K562 (cell line): ENCODE data around the gene IQCE. TPM values are rescaled to one million over a fixed set of nuclear protein-coding genes. Genes with fewer than 3 reads are reported as not detected.

Experiments
- ATAC-seq: fragments of 200-7000 bp; cut with Tn5 transposase; 3 replicates; pipeline ENCODE4 v1.9.1; 2020; ENCODE audit warnings: moderate library complexity
- Bru-seq: library from RNA; stranded (reverse); fragments of 400-500 nt; gene quantifications from one replicate; lab custom pipeline; 2021; lab: Mats Ljungman, UMichigan
- BruChase-seq, 2 experiments: library from RNA; stranded (reverse); fragments of 400-500 nt; gene quantifications; one replicate each; lab custom pipeline; 2021; lab: Mats Ljungman, UMichigan
- BruUV-seq: library from RNA; stranded (reverse); fragments of 400-500 nt; replicated peaks from 2 replicates; lab custom pipeline; 2021; lab: Mats Ljungman, UMichigan
- CTCF ChIA-PET: fragments of 300-600 bp; formaldehyde crosslinking; extraction: SDS; loops from one replicate; lab custom pipeline; 2021; ENCODE audit warnings: low intra/inter-chr PET ratio; lab: Yijun Ruan, JAX
- POLR2A ChIA-PET: fragments of 300-600, 350-650 bp; sonication (Branson Sonifier 250); formaldehyde crosslinking; extraction: SDS; loops from one replicate; lab custom pipeline; 2021; ENCODE audit warnings: antibody characterized with exemption, inconsistent platforms; lab: Yijun Ruan, JAX
- DNase-seq, 4 experiments: peaks; one replicate each; pipeline versions ENCODE4 v3.0.0 to v3.0.0-alpha.2; 2011 to 2018; ENCODE audit warnings: low spot score in 3 of 4, mixed read lengths in 3 of 4; ENCODE audit errors: extremely low read depth in 1 of 4
- FAIRE-seq: peaks from 2 replicates; lab custom pipeline; 2011; peaks lifted over from hg19 to GRCh38; lab: Jason Lieb, UNC
- H2AFZ ChIP-seq: 2 replicates; pipeline ENCODE4 v1.6.0; 2011; ENCODE audit warnings: low read depth, low read length, control low read depth, inconsistent platforms
- H3K27ac ChIP-seq: fragments of 200-600 bp; 3 replicates; pipeline ENCODE4 v1.8.0; 2011; ENCODE audit warnings: low read depth, mild to moderate bottlenecking, control low read depth, inconsistent platforms, low read length, moderate library complexity, mixed read lengths; ENCODE audit errors: extremely low read depth
- H3K27me3 ChIP-seq, 2 experiments: fragments of 300-600 bp in 1 of 2; 2 replicates in 1 of 2; 3 replicates in 1 of 2; pipeline versions ENCODE4 v1.6.0 to v1.8.0; 2011; ENCODE audit warnings: inconsistent platforms in 2 of 2, low read length in 2 of 2, mild to moderate bottlenecking in 1 of 2, mixed read lengths in 1 of 2, moderate library complexity in 1 of 2; ENCODE audit not compliant: control insufficient read depth in 2 of 2, insufficient read depth in 2 of 2
- H3K36me3 ChIP-seq: fragments of 300-600 bp; 3 replicates; pipeline ENCODE4 v1.8.0; 2011; ENCODE audit warnings: mild to moderate bottlenecking, low read length, inconsistent platforms; ENCODE audit not compliant: control insufficient read depth, insufficient read depth
- H3K4me1 ChIP-seq, 2 experiments: fragments of 200-600 bp in 1 of 2; replicated peaks in 1 of 2; 2 replicates in 1 of 2; 3 replicates in 1 of 2; pipeline versions ENCODE4 v1.5.1 to v1.8.0; 2011; ENCODE audit warnings: inconsistent platforms in 2 of 2, low read length in 2 of 2, mild to moderate bottlenecking in 1 of 2, mixed read lengths in 1 of 2, moderate library complexity in 1 of 2; ENCODE audit not compliant: control insufficient read depth in 2 of 2, insufficient read depth in 2 of 2
- H3K4me2 ChIP-seq: 2 replicates; pipeline ENCODE4 v1.6.1; 2011; ENCODE audit warnings: low read length, control low read depth, inconsistent platforms, mixed read lengths; ENCODE audit not compliant: insufficient read depth
- H3K4me3 ChIP-seq: fragments of 200-600 bp; sonication (generic), shearing (Covaris generic); 2 replicates; pipeline ENCODE4 v1.5.1; 2016; ENCODE audit warnings: control low read depth, inconsistent platforms
- H3K79me2 ChIP-seq: fragments of 200-600 bp; 3 replicates; pipeline ENCODE4 v1.8.0; 2011; ENCODE audit warnings: low read length, inconsistent platforms; ENCODE audit not compliant: control insufficient read depth, insufficient read depth
- H3K9ac ChIP-seq, 2 experiments: 2 replicates each; pipeline versions ENCODE4 v1.6.0 to v1.6.1; 2011; ENCODE audit warnings: low read depth in 2 of 2, low read length in 2 of 2, control low read depth in 1 of 2, inconsistent platforms in 1 of 2, mild to moderate bottlenecking in 1 of 2, mixed read lengths in 1 of 2; ENCODE audit not compliant: insufficient read depth in 1 of 2
- H3K9me1 ChIP-seq: one replicate; pipeline ENCODE4 v1.6.0; 2011; ENCODE audit warnings: inconsistent platforms, mild to moderate bottlenecking, low read length, moderate library complexity; ENCODE audit not compliant: control insufficient read depth, insufficient read depth
- H3K9me3 ChIP-seq: replicated peaks from 2 replicates; pipeline ENCODE4 v1.5.1; 2011; ENCODE audit warnings: low read depth, low read length, inconsistent platforms; ENCODE audit not compliant: control insufficient read depth, insufficient read depth
- H4K20me1 ChIP-seq: replicated peaks from 2 replicates; pipeline ENCODE4 v1.6.1; 2011; ENCODE audit warnings: low read length, inconsistent platforms, mixed read lengths; ENCODE audit not compliant: control insufficient read depth, insufficient read depth
- BCOR ChIP-seq: fragments of 450-650 bp; IDR thresholded peaks from 2 replicates; pipeline ENCODE4 v1.6.1; 2016
- EGR1 ChIP-seq: fragments of 450-650 bp; conservative IDR thresholded peaks from 2 replicates; pipeline ENCODE4 v1.6.1; 2017; ENCODE audit warnings: mild to moderate bottlenecking
- ELF2 ChIP-seq: fragments of 250-450 bp; sonication (Bioruptor Pico); IDR thresholded peaks from 2 replicates; pipeline ENCODE4 v1.5.0; 2021; ENCODE audit warnings: mild to moderate bottlenecking
- KLF6 ChIP-seq: fragments of 250-450 bp; sonication (Bioruptor Pico); IDR thresholded peaks from 2 replicates; pipeline ENCODE4 v1.4.0; 2020; ENCODE audit warnings: mild to moderate bottlenecking, moderate library complexity, borderline replicate concordance
- MAFF ChIP-seq: IDR thresholded peaks from 2 replicates; pipeline ENCODE4 v1.6.1; 2012; ENCODE audit warnings: low read length, improper control_type of control experiment
- NBN ChIP-seq: fragments of 450-650 bp; IDR thresholded peaks from 2 replicates; pipeline ENCODE4 v1.6.1; 2016; ENCODE audit warnings: low read depth, mild to moderate bottlenecking
- NR2C2 ChIP-seq, 2 experiments: fragments of 200-800 bp in 1 of 2; sonication (Bioruptor generic) in 1 of 2; sonication (generic) in 1 of 2; formaldehyde crosslinking in 1 of 2; IDR thresholded peaks; 2 replicates each; pipeline versions ENCODE4 v1.6.1 to v1.8.0; 2016 to 2022; ENCODE audit warnings: mild to moderate bottlenecking in 1 of 2, missing compliant biosample characterization in 1 of 2, missing genetic modification characterization in 1 of 2, missing genetic modification reagents in 1 of 2
- NRF1 ChIP-seq, 2 experiments: fragments of 450-650 bp; IDR thresholded peaks in 1 of 2; conservative IDR thresholded peaks in 1 of 2; 2 replicates each; pipeline ENCODE4 v1.6.1; 2014; ENCODE audit warnings: mild to moderate bottlenecking in 2 of 2
- POLR2AphosphoS2 ChIP-seq: IDR thresholded peaks from 2 replicates; pipeline ENCODE4 v1.6.1; 2012; ENCODE audit warnings: low read length, improper control_type of control experiment
- RBM25 ChIP-seq: fragments of 200-400 bp; formaldehyde crosslinking; IDR thresholded peaks from 2 replicates; pipeline ENCODE4 v1.6.1; 2018; ENCODE audit warnings: low read length, low read depth, moderate library complexity; ENCODE audit not compliant: severe bottlenecking
- ZBTB7A ChIP-seq: IDR thresholded peaks from 2 replicates; pipeline ENCODE4 v1.6.1; 2011; ENCODE audit warnings: low read depth, mild to moderate bottlenecking, low read length, moderate library complexity, borderline replicate concordance; ENCODE audit not compliant: control insufficient read depth
- ZFX ChIP-seq: sonication (generic); formaldehyde crosslinking; IDR thresholded peaks from 2 replicates; pipeline ENCODE4 v1.8.0; 2022; ENCODE audit warnings: mild to moderate bottlenecking, missing genetic modification reagents, moderate library complexity
- WGBS: fragments of 100-300 bp; shearing (Covaris generic); methylation state at CpG from one replicate; pipeline ENCODE4 v1.1.6; 2016; ENCODE audit warnings: low coverage, mixed read lengths; ENCODE audit not compliant: insufficient coverage; ENCODE audit errors: missing lambda C conversion rate; 5-methylcytosine and 5-hydroxymethylcytosine counted together
- in situ Hi-C: fragments of 300-500 bp; cut with MboI; formaldehyde crosslinking; loops from 4 replicates; pipeline ENCODE4 v1.15.0; 2018; ENCODE audit warnings: inconsistent platforms, mixed read lengths
- intact Hi-C: fragments of 100-400 bp; cut with micrococcal nuclease; formaldehyde crosslinking; loops from 2 replicates; pipeline ENCODE4 v1.14.2; 2022
- long read RNA-seq, 3 experiments: library from polyadenylated mRNA in 2 of 3; library from RNA in 1 of 3; unstranded in 2 of 3; stranded (forward) in 1 of 3; transcript quantifications; one replicate each; pipeline ENCODE4 v2.0.0, GENCODE V29; 2019 to 2022
- polyA minus RNA-seq, 3 experiments: library from RNA; depleted of rRNA, polyadenylated mRNA; stranded (reverse); fragments of >200 nt; gene quantifications; 2 replicates each; pipeline ENCODE4 v1.2.3, GENCODE V29; 2011
- polyA plus RNA-seq, 8 experiments: library from polyadenylated mRNA; depleted of rRNA in 4 of 8; stranded (reverse) in 5 of 8; unstranded in 3 of 8; fragments of >200 nt; fragmentation: Nextera tagmentation in 2 of 8; fragmentation: Illumina TruSeq in 1 of 8; extraction: Ambion mirVana in 2 of 8; extraction: Trizol in 1 of 8; gene quantifications; 2 replicates each; pipeline versions ENCODE4 v1.2.1 to v1.2.3, GENCODE V29; 2011 to 2014; ENCODE audit warnings: inconsistent platforms in 1 of 8, missing spikeins in 1 of 8
- total RNA-seq, 7 experiments: library from RNA; depleted of rRNA in 6 of 7; stranded (reverse); fragments of >200 nt in 6 of 7; fragmentation: Illumina TruSeq in 2 of 7; extraction: Trizol in 2 of 7; gene quantifications; 2 replicates each; pipeline versions ENCODE4 v1.2.1 to v1.2.3, GENCODE V29; 2011 to 2021; ENCODE audit warnings: low replicate concordance in 1 of 7
- TF ChIP-seq, protein P1 (sequence below): fragments of 450-650 bp; conservative IDR thresholded peaks from 2 replicates; pipeline ENCODE4 v1.6.1; 2016; ENCODE audit warnings: missing genetic modification characterization, low read depth, mild to moderate bottlenecking, control low read depth, missing compliant biosample characterization

IQCE gene, protein sequence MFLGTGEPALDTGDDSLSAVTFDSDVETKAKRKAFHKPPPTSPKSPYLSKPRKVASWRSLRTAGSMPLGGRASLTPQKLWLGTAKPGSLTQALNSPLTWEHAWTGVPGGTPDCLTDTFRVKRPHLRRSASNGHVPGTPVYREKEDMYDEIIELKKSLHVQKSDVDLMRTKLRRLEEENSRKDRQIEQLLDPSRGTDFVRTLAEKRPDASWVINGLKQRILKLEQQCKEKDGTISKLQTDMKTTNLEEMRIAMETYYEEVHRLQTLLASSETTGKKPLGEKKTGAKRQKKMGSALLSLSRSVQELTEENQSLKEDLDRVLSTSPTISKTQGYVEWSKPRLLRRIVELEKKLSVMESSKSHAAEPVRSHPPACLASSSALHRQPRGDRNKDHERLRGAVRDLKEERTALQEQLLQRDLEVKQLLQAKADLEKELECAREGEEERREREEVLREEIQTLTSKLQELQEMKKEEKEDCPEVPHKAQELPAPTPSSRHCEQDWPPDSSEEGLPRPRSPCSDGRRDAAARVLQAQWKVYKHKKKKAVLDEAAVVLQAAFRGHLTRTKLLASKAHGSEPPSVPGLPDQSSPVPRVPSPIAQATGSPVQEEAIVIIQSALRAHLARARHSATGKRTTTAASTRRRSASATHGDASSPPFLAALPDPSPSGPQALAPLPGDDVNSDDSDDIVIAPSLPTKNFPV
- 26.8 and 52.1 TPM in 2 replicates for total RNA-seq (2011; cell fraction: chromatin; rRNA removed; ENCODE audit: low replicate concordance)
- 20.3 and 21.5 TPM in 2 replicates for total RNA-seq (2011; cell fraction: nucleolus; rRNA removed)
- total RNA-seq (2011; cell fraction: nucleoplasm; rRNA removed), result 22.9 and 30.8 TPM in 2 replicates
- total RNA-seq (2014; rRNA removed) (7.2 and 8.5 TPM in 2 replicates), total RNA-seq (2014; rRNA removed; fragmentation: Illumina TruSeq; extraction: Trizol) (1.7 and 3.5 TPM in 2 replicates), total RNA-seq (2015; rRNA removed; fragmentation: Illumina TruSeq; extraction: Trizol) (3.7 and 4.2 TPM in 2 replicates), total RNA-seq (2021) (7.8 and 8.7 TPM in 2 replicates), polyA plus RNA-seq (2011; rRNA removed) (3.2 and 5.0 TPM in 2 replicates), polyA plus RNA-seq (2014; fragmentation: Illumina TruSeq; extraction: Trizol) (4.4 and 6.5 TPM in 2 replicates), polyA plus RNA-seq (2014; fragmentation: Nextera tagmentation; extraction: Ambion mirVana) (under 1 TPM; 0.18 to 0.28 TPM), polyA plus RNA-seq (2014; rRNA removed) (5.1 and 6.1 TPM in 2 replicates), polyA minus RNA-seq (2011; rRNA and poly(A)+ RNA removed) (3.7 and 4.7 TPM in 2 replicates), Bru-seq, nascent RNA (percentile 52 among the genes with signal in this experiment), BruChase-seq, experiment 1, labeled RNA remaining after a 2-hour chase (percentile 56 among the genes with signal in this experiment), BruChase-seq, experiment 2, labeled RNA remaining after a 6-hour chase (percentile 61 among the genes with signal in this experiment)
- polyA plus RNA-seq (2011; cell fraction: cytosol; rRNA removed), result 2.3 and 3.0 TPM in 2 replicates
- polyA plus RNA-seq (2011; cell fraction: nucleus; rRNA removed), result 12.8 and 18.1 TPM in 2 replicates
- 5.3 and 7.0 TPM in 2 replicates for polyA plus RNA-seq (2012)
- 3.9 and 4.8 TPM in 2 replicates for polyA minus RNA-seq (2011; cell fraction: cytosol; rRNA and poly(A)+ RNA removed)
- 5.5 and 5.9 TPM in 2 replicates for polyA minus RNA-seq (2011; cell fraction: nucleus; rRNA and poly(A)+ RNA removed)
- long read RNA-seq, experiment 1, full-length matches to known transcripts, result 10 of 37 reads
- long read RNA-seq, experiment 1, partial matches to known transcripts, result 17 of 37 reads
- long read RNA-seq, experiment 1, other reads (novel, unspliced or antisense), result 10 of 37 reads
- long read RNA-seq, experiment 2, partial matches to known transcripts, result 1 of 4 reads
- long read RNA-seq, experiment 2, other reads (novel, unspliced or antisense), result 3 of 4 reads
- long read RNA-seq, experiment 3, partial matches to known transcripts, result 0 of 3 reads
- long read RNA-seq, experiment 3, other reads (novel, unspliced or antisense), result 2 of 3 reads

DNA sequence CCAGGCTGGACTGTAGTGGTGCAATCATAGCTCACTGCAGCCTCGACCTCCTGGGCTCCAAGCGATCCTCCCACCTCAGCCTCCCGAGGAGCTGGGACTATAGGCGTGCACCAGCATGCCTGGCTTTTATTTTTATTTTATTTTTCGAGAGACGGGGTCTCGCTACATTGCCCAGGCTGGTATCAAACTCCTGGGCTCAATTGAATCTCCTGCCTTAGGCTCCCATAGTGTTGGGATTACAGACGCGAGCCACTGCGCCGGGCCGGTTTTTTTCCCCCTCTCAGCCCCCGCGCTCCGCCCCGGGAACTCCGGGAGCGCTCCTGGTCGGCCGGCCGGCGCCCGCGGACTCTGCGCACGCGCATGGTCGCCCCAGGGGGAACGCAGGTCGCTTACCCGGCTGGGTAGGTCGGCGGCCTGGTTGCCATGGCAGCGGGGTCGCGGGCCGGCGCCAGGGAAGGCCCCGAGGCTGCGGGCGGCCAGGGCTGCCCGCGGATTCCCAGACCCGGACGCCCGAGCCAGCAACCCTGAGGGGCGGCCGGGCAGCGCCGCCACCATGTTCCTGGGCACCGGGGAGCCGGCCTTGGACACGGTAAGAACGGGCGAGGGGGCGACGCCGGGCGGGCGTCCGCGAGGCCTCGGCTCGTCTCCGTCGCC, at the start of gene IQCE:
Gene IQCE, plus strand, starts transcription at position 351 of the 654 bp plus-strand sequence. Its CDS starts 203 bp downstream, at position 554.
- POLR2A ChIA-PET, result interaction anchor here (0.5 to 0.9 kb wide), 2 partner anchors 75 to 144 kb away, joined by 3 read pairs; no protein-coding TSS in a partner anchor
- TF ChIP-seq POLR2AphosphoS2, result no peak
- peak; percentile 82 for TF ChIP-seq EGR1
- no peak for TF ChIP-seq RBM25
- TF ChIP-seq BCOR, result peak; percentile 97
- no peak for TF ChIP-seq ELF2 (CRISPR knock-in tag)
- 0 out of 2 replicates have a peak, but pooled peaks have one; percentile 8 for TF ChIP-seq ZBTB7A
- TF ChIP-seq ZFX (CRISPR knock-in tag), result peak; percentile 60; the same call in 1 of the 2 replicates
- TF ChIP-seq, protein P1, sequence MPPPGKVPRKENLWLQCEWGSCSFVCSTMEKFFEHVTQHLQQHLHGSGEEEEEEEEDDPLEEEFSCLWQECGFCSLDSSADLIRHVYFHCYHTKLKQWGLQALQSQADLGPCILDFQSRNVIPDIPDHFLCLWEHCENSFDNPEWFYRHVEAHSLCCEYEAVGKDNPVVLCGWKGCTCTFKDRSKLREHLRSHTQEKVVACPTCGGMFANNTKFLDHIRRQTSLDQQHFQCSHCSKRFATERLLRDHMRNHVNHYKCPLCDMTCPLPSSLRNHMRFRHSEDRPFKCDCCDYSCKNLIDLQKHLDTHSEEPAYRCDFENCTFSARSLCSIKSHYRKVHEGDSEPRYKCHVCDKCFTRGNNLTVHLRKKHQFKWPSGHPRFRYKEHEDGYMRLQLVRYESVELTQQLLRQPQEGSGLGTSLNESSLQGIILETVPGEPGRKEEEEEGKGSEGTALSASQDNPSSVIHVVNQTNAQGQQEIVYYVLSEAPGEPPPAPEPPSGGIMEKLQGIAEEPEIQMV, result peak; percentile 26; the same call in 1 of the 2 replicates
- TF ChIP-seq MAFF, result no peak
- TF ChIP-seq NBN, result peak; percentile 78; the same call in 1 of the 2 replicates
- no peak for TF ChIP-seq KLF6 (CRISPR knock-in tag)
- peak; percentile 93 to 94 for TF ChIP-seq NRF1 (conservative IDR thresholded peaks at IDR 0.05 in 1 of 2, IDR thresholded peaks at IDR 0.05 in 1 of 2)
- peak; percentile 83 for TF ChIP-seq NR2C2 (CRISPR knock-in tag; IDR thresholded peaks at IDR 0.05)
- TF ChIP-seq NR2C2 (tag; IDR thresholded peaks at IDR 0.05), result peak; percentile 95

More for the DNA sequence above, at the start of gene IQCE:
- CTCF ChIA-PET, result no interaction called here
- Histone ChIP-seq H3K27me3 (no peaks in the 10 kb centered on the region), H3K9ac (peak within 1 kb of the TSS; percentile 69 to 91; a peak in 3 of 4 replicates), H4K20me1 (no peaks in the 10 kb centered on the region), H3K4me3 (peak within 1 kb of the TSS; percentile 98), H3K9me3 (no peaks in the 10 kb centered on the region), H3K9me1 (no peaks in the 10 kb centered on the region), H3K79me2 (peaks cover 28% of the 10 kb centered on the region), H3K4me1 (peaks cover 11 to 43% of the 10 kb centered on the region in 2 experiments; a peak in 4 of 5 replicates), H3K36me3 (peaks cover 4% of the 10 kb centered on the region; the same call in 1 of the 3 replicates), H3K4me2 (peak within 1 kb of the TSS; percentile 86), H3K27ac (peak within 1 kb of the TSS; percentile 69), H2AFZ (peak within 1 kb of the TSS; percentile 81)
- 1% methylated on average over 42 of the region's 66 CpGs for WGBS
- BruUV-seq, result no TSS peak
- in situ Hi-C loops, result no loop called here
- peak; percentile 54 for ATAC-seq
- FAIRE-seq, result no peak
- peak; percentile 92 to 95 (median 92) for DNase-seq
- intact Hi-C loops, result no loop called here
